Ishikawa (cell line): ENCODE data around the gene OR10H1.

Experiments
- CEBPB ChIP-seq: IDR thresholded peaks from 2 replicates; pipeline ENCODE4 v1.6.1; 2012
- CREB1 ChIP-seq: IDR thresholded peaks from 2 replicates; pipeline ENCODE4 v1.6.1; 2012; ENCODE audit warnings: low read depth
- EGR1 ChIP-seq: IDR thresholded peaks from 2 replicates; pipeline ENCODE4 v1.6.1; 2012
- EP300 ChIP-seq: IDR thresholded peaks from 2 replicates; pipeline ENCODE4 v1.6.1; 2012; ENCODE audit warnings: borderline replicate concordance
- FOXM1 ChIP-seq: IDR thresholded peaks from 2 replicates; pipeline ENCODE4 v1.6.1; 2012; ENCODE audit warnings: low read depth, borderline replicate concordance
- NFIC ChIP-seq: IDR thresholded peaks from 2 replicates; pipeline ENCODE4 v1.6.1; 2012
- RAD21 ChIP-seq: IDR thresholded peaks from 2 replicates; pipeline ENCODE4 v1.6.1; 2012; ENCODE audit warnings: low read depth
- TAF1 ChIP-seq: IDR thresholded peaks from 2 replicates; pipeline ENCODE4 v1.6.1; 2012; ENCODE audit warnings: low read depth, mild to moderate bottlenecking
- TCF12 ChIP-seq: IDR thresholded peaks from 2 replicates; pipeline ENCODE4 v1.6.1; 2012; ENCODE audit warnings: low read depth
- TEAD4 ChIP-seq: IDR thresholded peaks from 2 replicates; pipeline ENCODE4 v1.6.1; 2012
- YY1 ChIP-seq: IDR thresholded peaks from 2 replicates; pipeline ENCODE4 v1.6.1; 2012; ENCODE audit warnings: low read depth
- ZBTB7A ChIP-seq: IDR thresholded peaks from 2 replicates; pipeline ENCODE4 v1.6.1; 2012; ENCODE audit warnings: low read depth
- TF ChIP-seq, protein P1 (sequence below): IDR thresholded peaks from 2 replicates; pipeline ENCODE4 v1.6.1; 2012; ENCODE audit warnings: low read depth, mild to moderate bottlenecking
- TF ChIP-seq, protein P2 (sequence below): IDR thresholded peaks from 2 replicates; pipeline ENCODE4 v1.6.1; 2012
- TF ChIP-seq, protein P3 (sequence below): IDR thresholded peaks from 2 replicates; pipeline ENCODE4 v1.6.1; 2012

Gene OR10H1

GRCh38 chr19:15859187-15859586 lies 43.7 kb upstream of the OR10H1 start:
- TF ChIP-seq, protein P1, sequence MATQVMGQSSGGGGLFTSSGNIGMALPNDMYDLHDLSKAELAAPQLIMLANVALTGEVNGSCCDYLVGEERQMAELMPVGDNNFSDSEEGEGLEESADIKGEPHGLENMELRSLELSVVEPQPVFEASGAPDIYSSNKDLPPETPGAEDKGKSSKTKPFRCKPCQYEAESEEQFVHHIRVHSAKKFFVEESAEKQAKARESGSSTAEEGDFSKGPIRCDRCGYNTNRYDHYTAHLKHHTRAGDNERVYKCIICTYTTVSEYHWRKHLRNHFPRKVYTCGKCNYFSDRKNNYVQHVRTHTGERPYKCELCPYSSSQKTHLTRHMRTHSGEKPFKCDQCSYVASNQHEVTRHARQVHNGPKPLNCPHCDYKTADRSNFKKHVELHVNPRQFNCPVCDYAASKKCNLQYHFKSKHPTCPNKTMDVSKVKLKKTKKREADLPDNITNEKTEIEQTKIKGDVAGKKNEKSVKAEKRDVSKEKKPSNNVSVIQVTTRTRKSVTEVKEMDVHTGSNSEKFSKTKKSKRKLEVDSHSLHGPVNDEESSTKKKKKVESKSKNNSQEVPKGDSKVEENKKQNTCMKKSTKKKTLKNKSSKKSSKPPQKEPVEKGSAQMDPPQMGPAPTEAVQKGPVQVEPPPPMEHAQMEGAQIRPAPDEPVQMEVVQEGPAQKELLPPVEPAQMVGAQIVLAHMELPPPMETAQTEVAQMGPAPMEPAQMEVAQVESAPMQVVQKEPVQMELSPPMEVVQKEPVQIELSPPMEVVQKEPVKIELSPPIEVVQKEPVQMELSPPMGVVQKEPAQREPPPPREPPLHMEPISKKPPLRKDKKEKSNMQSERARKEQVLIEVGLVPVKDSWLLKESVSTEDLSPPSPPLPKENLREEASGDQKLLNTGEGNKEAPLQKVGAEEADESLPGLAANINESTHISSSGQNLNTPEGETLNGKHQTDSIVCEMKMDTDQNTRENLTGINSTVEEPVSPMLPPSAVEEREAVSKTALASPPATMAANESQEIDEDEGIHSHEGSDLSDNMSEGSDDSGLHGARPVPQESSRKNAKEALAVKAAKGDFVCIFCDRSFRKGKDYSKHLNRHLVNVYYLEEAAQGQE = no peak
- no peak for TF ChIP-seq ZBTB7A
- TF ChIP-seq EGR1 = no peak
- TF ChIP-seq, protein P2, sequence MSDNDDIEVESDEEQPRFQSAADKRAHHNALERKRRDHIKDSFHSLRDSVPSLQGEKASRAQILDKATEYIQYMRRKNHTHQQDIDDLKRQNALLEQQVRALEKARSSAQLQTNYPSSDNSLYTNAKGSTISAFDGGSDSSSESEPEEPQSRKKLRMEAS = no peak
- no peak for TF ChIP-seq FOXM1
- TF ChIP-seq CEBPB = no peak
- no peak for TF ChIP-seq EP300
- no peak for TF ChIP-seq YY1
- no peak for TF ChIP-seq CREB1

GRCh38 chr19:15850385-15850784 lies 34.9 kb upstream of the OR10H1 start:
- TF ChIP-seq TAF1 (no peak), ZBTB7A (no peak), CREB1 (no peak), TEAD4 (no peak), FOXM1 (no peak), EP300 (no peak), EGR1 (no peak), YY1 (no peak), RAD21 (no peak), CEBPB (no peak), NFIC (no peak), TCF12 (no peak)
- TF ChIP-seq, protein P2 = no peak
- TF ChIP-seq, protein P1 = no peak

DNA sequence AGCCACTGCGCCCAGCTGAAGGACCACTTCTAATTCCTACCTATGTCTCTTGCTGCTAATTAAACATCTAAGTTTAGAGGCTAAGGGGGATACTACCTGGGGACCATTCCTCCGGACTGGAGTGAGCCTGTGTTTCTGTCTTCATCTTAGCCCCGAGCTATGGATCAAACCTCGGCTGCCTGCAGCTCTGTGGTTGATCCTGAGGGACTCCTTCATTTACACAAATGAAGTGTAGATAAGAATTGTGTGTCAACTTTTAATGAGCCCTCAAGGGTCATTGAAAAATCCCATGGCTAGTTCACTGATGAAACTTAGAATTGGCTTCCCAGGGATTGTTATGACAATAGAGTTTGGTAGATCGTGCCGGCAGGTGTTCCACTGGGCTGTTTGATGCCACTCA lies 31.5 kb upstream of the OR10H1 start:
- TF ChIP-seq, protein P2 = no peak
- no peak for TF ChIP-seq RAD21
- no peak for TF ChIP-seq CEBPB
- TF ChIP-seq ZBTB7A = no peak
- TF ChIP-seq, protein P1 = no peak
- TF ChIP-seq, protein P3, sequence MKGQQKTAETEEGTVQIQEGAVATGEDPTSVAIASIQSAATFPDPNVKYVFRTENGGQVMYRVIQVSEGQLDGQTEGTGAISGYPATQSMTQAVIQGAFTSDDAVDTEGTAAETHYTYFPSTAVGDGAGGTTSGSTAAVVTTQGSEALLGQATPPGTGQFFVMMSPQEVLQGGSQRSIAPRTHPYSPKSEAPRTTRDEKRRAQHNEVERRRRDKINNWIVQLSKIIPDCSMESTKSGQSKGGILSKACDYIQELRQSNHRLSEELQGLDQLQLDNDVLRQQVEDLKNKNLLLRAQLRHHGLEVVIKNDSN = no peak
- TF ChIP-seq TEAD4 = no peak
- no peak for TF ChIP-seq EP300
- TF ChIP-seq TCF12 = no peak
- no peak for TF ChIP-seq EGR1
- no peak for TF ChIP-seq CREB1
- TF ChIP-seq TAF1 = no peak
- no peak for TF ChIP-seq YY1
- no peak for TF ChIP-seq NFIC
- no peak for TF ChIP-seq FOXM1

- TF ChIP-seq CEBPB = peak; percentile 34; the same call in 1 of the 2 replicates
Observed at GRCh38 chr19:15843894-15844222, 28.4 kb upstream of the OR10H1 start.

GRCh38 chr19:15843203-15843893 lies 27.9 kb upstream of the OR10H1 start:
- TF ChIP-seq TAF1 (no peak), NFIC (no peak), TEAD4 (no peak), ZBTB7A (no peak), YY1 (no peak), FOXM1 (no peak)
- TF ChIP-seq, protein P3 = no peak
- TF ChIP-seq, protein P1 = no peak
